Measurements from ENCODE around the gene FPR3.
A peak's percentile ranks its signal among the peaks of the same experiment; 100 is the strongest.
"Not testable (repeated sequence)": the region's sequence is repeated elsewhere in the genome, so short reads cannot be mapped to it uniquely, and the experiment has no call there.

The FPR3 gene

GRCh38 chr19:51803519-51803918 lies 8.6 kb downstream of the FPR3 start:
- peaks cover 3% of the 10 kb centered on the region; the same call in 1 of the 2 replicates for H3K9me3 ChIP-seq (ENCODE audit: insufficient read depth, low read length)
- H3K79me2 ChIP-seq (ENCODE audit: low read length): no peaks in the 10 kb centered on the region
- TF ChIP-seq, protein P1, sequence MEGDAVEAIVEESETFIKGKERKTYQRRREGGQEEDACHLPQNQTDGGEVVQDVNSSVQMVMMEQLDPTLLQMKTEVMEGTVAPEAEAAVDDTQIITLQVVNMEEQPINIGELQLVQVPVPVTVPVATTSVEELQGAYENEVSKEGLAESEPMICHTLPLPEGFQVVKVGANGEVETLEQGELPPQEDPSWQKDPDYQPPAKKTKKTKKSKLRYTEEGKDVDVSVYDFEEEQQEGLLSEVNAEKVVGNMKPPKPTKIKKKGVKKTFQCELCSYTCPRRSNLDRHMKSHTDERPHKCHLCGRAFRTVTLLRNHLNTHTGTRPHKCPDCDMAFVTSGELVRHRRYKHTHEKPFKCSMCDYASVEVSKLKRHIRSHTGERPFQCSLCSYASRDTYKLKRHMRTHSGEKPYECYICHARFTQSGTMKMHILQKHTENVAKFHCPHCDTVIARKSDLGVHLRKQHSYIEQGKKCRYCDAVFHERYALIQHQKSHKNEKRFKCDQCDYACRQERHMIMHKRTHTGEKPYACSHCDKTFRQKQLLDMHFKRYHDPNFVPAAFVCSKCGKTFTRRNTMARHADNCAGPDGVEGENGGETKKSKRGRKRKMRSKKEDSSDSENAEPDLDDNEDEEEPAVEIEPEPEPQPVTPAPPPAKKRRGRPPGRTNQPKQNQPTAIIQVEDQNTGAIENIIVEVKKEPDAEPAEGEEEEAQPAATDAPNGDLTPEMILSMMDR (IDR thresholded peaks at IDR 0.05; ENCODE audit: low read depth, low read length): no peak
- no peak for TF ChIP-seq EZH2phosphoT487 (IDR thresholded peaks at IDR 0.05; ENCODE audit: low read depth)
- peaks cover 8% of the 10 kb centered on the region for H3K4me1 ChIP-seq (ENCODE audit: low read length)
- no peaks in the 10 kb centered on the region for H3K27me3 ChIP-seq (ENCODE audit: low read depth, low read length)
- no peak overlapping the region for H3K9ac ChIP-seq (ENCODE audit: low read length)
- H3K36me3 ChIP-seq (replicated peaks; ENCODE audit: low read depth, low read length): no peaks in the 10 kb centered on the region
- H3K27ac ChIP-seq (ENCODE audit: low read length): no peak overlapping the region
- H4K20me1 ChIP-seq (ENCODE audit: insufficient read depth, low read length): no peaks in the 10 kb centered on the region
- no peak overlapping the region for H2AFZ ChIP-seq (ENCODE audit: low read depth, low read length)
- H3K4me2 ChIP-seq (ENCODE audit: low read length): peak overlapping the region; percentile 10; the same call in 1 of the 2 replicates
- H3K4me3 ChIP-seq (ENCODE audit: low read length): no peak overlapping the region

GRCh38 chr19:51803967-51804366 lies 9.0 kb downstream of the FPR3 start:
- peak overlapping the region; percentile 10; the same call in 1 of the 2 replicates for H3K4me2 ChIP-seq (ENCODE audit: low read length)
- H3K27ac ChIP-seq (ENCODE audit: low read length): no peak overlapping the region
- peaks cover 8% of the 10 kb centered on the region for H3K4me1 ChIP-seq (ENCODE audit: low read length)

DNA sequence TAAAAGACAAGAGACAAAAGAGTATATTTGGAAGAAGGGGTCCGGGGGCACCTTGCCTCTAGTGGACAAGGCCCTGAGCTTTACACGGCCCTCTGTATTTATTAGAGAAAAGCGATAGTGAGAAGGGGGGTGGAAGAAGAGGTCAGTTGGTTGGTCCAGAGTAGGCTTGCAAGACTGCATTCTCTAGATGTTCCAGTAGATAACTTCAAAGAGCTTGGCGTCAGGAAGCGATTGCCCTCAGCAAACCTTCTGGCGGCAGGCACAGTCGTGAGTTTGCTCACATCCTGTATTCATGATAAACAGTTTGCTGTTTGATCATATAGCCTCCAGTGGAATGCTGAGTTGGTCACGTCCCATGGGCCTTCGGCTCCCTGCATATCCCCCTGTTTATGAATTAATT lies 9.8 kb downstream of the FPR3 start:
- H3K27me3 ChIP-seq (ENCODE audit: low read depth, low read length); H3K36me3 ChIP-seq (replicated peaks; ENCODE audit: low read depth, low read length); H3K9me3 ChIP-seq (ENCODE audit: insufficient read depth, low read length); H3K27ac ChIP-seq (ENCODE audit: low read length); H3K4me2 ChIP-seq (ENCODE audit: low read length); H3K9ac ChIP-seq (ENCODE audit: low read length); H3K4me1 ChIP-seq (ENCODE audit: low read length); H4K20me1 ChIP-seq (ENCODE audit: insufficient read depth, low read length); H2AFZ ChIP-seq (ENCODE audit: low read depth, low read length); H3K79me2 ChIP-seq (ENCODE audit: low read length); H3K4me3 ChIP-seq (ENCODE audit: low read length): not testable (repeated sequence)

More at GRCh38 chr19:51803967-51804366, 9.0 kb downstream of the FPR3 start:
- no peaks in the 10 kb centered on the region for H3K79me2 ChIP-seq (ENCODE audit: low read length)
- H3K36me3 ChIP-seq (replicated peaks; ENCODE audit: low read depth, low read length): no peaks in the 10 kb centered on the region
- no peak for TF ChIP-seq EZH2phosphoT487 (IDR thresholded peaks at IDR 0.05; ENCODE audit: low read depth)
- TF ChIP-seq, protein P1 (IDR thresholded peaks at IDR 0.05; ENCODE audit: low read depth, low read length): no peak
- H3K4me3 ChIP-seq (ENCODE audit: low read length): no peak overlapping the region
- H4K20me1 ChIP-seq (ENCODE audit: insufficient read depth, low read length): no peaks in the 10 kb centered on the region
- no peak overlapping the region for H3K9ac ChIP-seq (ENCODE audit: low read length)
- no peaks in the 10 kb centered on the region for H3K27me3 ChIP-seq (ENCODE audit: low read depth, low read length)
- no peak overlapping the region for H2AFZ ChIP-seq (ENCODE audit: low read depth, low read length)
- H3K9me3 ChIP-seq (ENCODE audit: insufficient read depth, low read length): peaks cover 3% of the 10 kb centered on the region; the same call in 1 of the 2 replicates

GRCh38 chr19:51805396-51805795 lies 10.4 kb downstream of the FPR3 start:
- not testable (repeated sequence) for H3K27ac ChIP-seq (ENCODE audit: low read length); H4K20me1 ChIP-seq (ENCODE audit: insufficient read depth, low read length); H3K4me3 ChIP-seq (ENCODE audit: low read length); H2AFZ ChIP-seq (ENCODE audit: low read depth, low read length); H3K4me2 ChIP-seq (ENCODE audit: low read length); H3K27me3 ChIP-seq (ENCODE audit: low read depth, low read length); H3K9me3 ChIP-seq (ENCODE audit: insufficient read depth, low read length); H3K79me2 ChIP-seq (ENCODE audit: low read length); H3K9ac ChIP-seq (ENCODE audit: low read length); H3K36me3 ChIP-seq (replicated peaks; ENCODE audit: low read depth, low read length); H3K4me1 ChIP-seq (ENCODE audit: low read length)

- not testable (repeated sequence) for H3K36me3 ChIP-seq (replicated peaks; ENCODE audit: low read depth, low read length); H3K79me2 ChIP-seq (ENCODE audit: low read length); H3K27ac ChIP-seq (ENCODE audit: low read length); H3K9ac ChIP-seq (ENCODE audit: low read length); H3K9me3 ChIP-seq (ENCODE audit: insufficient read depth, low read length); H4K20me1 ChIP-seq (ENCODE audit: insufficient read depth, low read length); H3K4me3 ChIP-seq (ENCODE audit: low read length); H3K4me2 ChIP-seq (ENCODE audit: low read length); H2AFZ ChIP-seq (ENCODE audit: low read depth, low read length); H3K27me3 ChIP-seq (ENCODE audit: low read depth, low read length)
- H3K4me1 ChIP-seq (ENCODE audit: low read length): peaks cover 19% of the 10 kb centered on the region
Measured at GRCh38 chr19:51806571-51806970, 11.6 kb downstream of the FPR3 start.

Measured in OCI-LY3 (cell line).